NB4 (cell line): ENCODE measurements around the gene SMIM35.
"Not testable (repeated sequence)": the region's sequence is repeated elsewhere in the genome, so short reads cannot be mapped to it uniquely, and the experiment has no call there.

ENCODE experiments used
- DNase-seq: peaks from one replicate; pipeline ENCODE4 v3.0.0; 2010; ENCODE audit warnings: low read depth
- H3K4me3 ChIP-seq: one replicate; pipeline ENCODE4 v1.5.1; 2011; ENCODE audit warnings: mild to moderate bottlenecking, low read depth, low read length, moderate library complexity
- CTCF ChIP-seq: IDR thresholded peaks from one replicate; pipeline ENCODE4 v1.5.1; 2012; ENCODE audit warnings: low read depth, low read length
- MAX ChIP-seq: IDR thresholded peaks from 2 replicates; pipeline ENCODE4 v1.6.1; 2011; ENCODE audit warnings: low read depth, low read length
- MYC ChIP-seq: IDR thresholded peaks from 2 replicates; pipeline ENCODE4 v1.6.1; 2011; ENCODE audit warnings: low read depth, low read length
- POLR2A ChIP-seq: IDR thresholded peaks from 2 replicates; pipeline ENCODE4 v1.6.1; 2011; ENCODE audit warnings: mild to moderate bottlenecking; ENCODE audit not compliant: insufficient read length; ENCODE audit errors: extremely low read depth

Gene SMIM35

GRCh38 chr11:117983163-117983475 is 103.6 kb downstream of the SMIM35 start:
- TF ChIP-seq MAX: no peak
- no peak for TF ChIP-seq MYC
- TF ChIP-seq POLR2A: no peak
- no peak for TF ChIP-seq CTCF
- DNase-seq: no peak
- H3K4me3 ChIP-seq: no peak overlapping the region

- H3K4me3 ChIP-seq: no peak overlapping the region
- TF ChIP-seq CTCF (no peak), MAX (peak; percentile 38; the same call in 1 of the 2 replicates)
- peak; percentile 55 for DNase-seq
Observed at GRCh38 chr11:117980720-117981119, 106.0 kb downstream of the SMIM35 start.

- DNase-seq: no peak
- no peak for TF ChIP-seq CTCF
- TF ChIP-seq MYC: no peak
- no peak overlapping the region for H3K4me3 ChIP-seq
Observed at GRCh38 chr11:117980280-117980679, 106.5 kb downstream of the SMIM35 start.

GRCh38 chr11:117979481-117980211 is 107.1 kb downstream of the SMIM35 start:
- no peak for DNase-seq
- no peak overlapping the region for H3K4me3 ChIP-seq
- no peak for TF ChIP-seq POLR2A
- no peak for TF ChIP-seq MAX
- TF ChIP-seq CTCF: no peak
- TF ChIP-seq MYC: no peak

- TF ChIP-seq MYC (no peak), CTCF (no peak), POLR2A (no peak), MAX (no peak)
- DNase-seq: no peak
Observed at GRCh38 chr11:117978991-117979390, 107.8 kb downstream of the SMIM35 start.

GRCh38 chr11:117978291-117978910 is 108.4 kb downstream of the SMIM35 start:
- H3K4me3 ChIP-seq, DNase-seq: not testable (repeated sequence)

More at GRCh38 chr11:117978991-117979390, 107.8 kb downstream of the SMIM35 start:
- no peak overlapping the region for H3K4me3 ChIP-seq

- DNase-seq, H3K4me3 ChIP-seq: not testable (repeated sequence)
Observed at GRCh38 chr11:117977612-117978264, 109.0 kb downstream of the SMIM35 start.
